Measurements from ENCODE around the gene SLC39A13. TPM values are rescaled to one million over a fixed set of nuclear protein-coding genes. Genes with fewer than 3 reads are reported as not detected.

Gene SLC39A13
- total RNA-seq, 1 donor = 26.4 TPM

- no peak for DNase-seq (ENCODE audit: low read depth in 2 of 3, low spot score in 2 of 3)
Observed at GRCh38 chr11:47383071-47383470, 25.3 kb upstream of the SLC39A13 start.

DNA sequence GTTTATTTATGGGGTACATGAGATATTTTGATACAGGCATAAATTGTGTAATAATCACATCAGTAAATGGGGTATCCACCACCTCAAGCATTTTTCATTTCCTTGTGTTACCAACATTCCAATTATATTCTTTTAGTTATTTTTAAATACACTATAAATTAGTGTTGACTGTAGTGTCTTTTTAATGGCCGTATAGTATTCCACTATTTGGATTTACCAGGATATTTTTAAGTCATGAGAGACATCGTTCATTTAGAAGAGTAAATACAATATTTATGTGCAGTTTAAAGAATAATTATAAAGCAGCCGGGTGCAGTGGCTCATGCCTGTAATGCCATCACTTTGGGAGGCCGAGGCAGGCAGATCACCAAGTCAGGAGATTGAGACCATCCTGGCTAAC is 23.9 kb upstream of the SLC39A13 start:
- no peak for DNase-seq (ENCODE audit: low read depth in 2 of 3, low spot score in 2 of 3)

- DNase-seq (ENCODE audit: low read depth in 2 of 3, low spot score in 2 of 3) = no peak
Observed at GRCh38 chr11:47387944-47388696, 20.3 kb upstream of the SLC39A13 start.

DNA sequence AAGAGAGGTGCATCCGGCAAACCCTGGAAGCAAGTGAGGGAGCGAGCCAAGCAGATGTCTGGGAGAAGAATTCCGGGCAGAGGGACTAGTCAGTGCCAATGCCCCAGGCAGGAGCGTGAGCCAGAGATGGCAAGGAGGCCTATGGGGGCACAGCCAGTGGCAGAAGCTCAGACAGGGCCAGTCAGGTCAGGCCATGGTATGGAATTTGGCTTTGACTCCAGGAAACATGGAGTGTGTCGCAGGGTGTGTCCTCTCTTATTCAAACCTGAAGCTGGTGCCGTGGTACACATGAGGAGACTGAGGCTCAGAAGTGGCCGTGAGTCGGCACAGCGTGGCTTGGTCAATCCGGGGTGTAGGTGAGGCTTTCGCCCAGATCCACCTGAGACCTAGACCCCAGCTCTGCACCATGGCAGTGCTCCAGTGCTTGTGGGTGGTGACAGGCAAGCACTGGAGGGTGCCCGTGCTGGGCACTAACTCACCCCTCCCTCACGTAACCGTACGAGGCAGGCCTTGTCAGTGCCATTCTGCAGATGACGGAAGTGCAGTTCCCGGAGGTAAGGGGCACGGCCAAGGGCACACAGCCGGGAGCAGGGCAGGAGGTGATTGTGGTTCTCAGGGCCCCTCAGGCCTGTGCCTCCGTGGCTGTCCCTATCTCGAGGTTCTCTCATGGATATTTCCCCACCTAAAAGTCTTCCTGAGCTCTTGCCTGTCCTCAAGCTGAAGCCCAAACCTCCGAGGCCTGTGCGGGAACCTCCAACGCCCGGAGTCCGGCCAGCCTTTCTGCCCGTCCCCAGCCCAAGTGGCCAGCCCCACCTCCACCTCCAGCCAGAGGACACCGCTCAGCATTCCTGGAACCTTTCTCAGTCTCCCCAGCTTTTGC is 19.5 kb upstream of the SLC39A13 start:
- no peak for DNase-seq (ENCODE audit: low read depth in 2 of 3, low spot score in 2 of 3)

DNA sequence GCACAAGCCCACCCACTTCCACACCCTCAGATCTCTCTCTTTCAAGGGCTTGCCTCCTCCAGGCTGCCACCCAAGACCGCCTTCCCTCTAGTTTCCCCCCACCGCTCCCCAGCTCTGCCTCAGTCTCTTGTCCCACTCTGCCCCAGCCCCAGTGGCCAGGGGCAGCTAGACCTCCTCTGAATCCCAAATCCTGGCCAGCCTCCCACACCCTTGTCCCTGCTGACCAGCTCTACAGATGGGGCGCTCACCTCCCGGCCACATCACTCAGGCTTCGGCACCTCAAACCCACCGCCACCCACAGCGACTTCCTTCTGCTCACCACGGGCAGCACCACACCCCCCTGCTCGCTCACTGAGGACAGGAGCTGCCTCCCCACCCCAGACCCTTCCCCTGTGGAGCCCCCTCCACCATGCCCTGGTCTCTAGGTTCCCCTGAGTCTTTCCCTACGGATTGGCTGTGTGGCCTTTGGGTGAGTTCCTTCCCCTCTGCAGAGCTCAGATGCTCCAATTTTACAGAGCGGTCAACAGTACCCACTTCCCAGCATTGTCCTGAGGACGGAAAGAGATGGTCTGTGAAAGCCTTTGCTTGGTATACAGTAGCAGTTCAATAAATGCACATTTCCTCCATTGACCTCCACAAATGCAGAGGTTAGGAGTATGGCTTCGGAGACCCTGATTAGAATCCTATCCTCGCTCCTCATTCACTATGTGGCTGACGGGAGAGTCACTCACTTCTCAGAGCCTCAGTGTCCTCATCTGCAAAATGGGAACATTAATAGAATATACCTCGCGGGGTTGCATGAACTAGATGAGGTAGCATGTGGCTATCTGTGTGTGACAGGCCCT is 18.6 kb upstream of the SLC39A13 start:
- DNase-seq (ENCODE audit: low read depth in 2 of 3, low spot score in 2 of 3) = no peak

GRCh38 chr11:47390422-47390760 is 18.0 kb upstream of the SLC39A13 start:
- no peak for DNase-seq (ENCODE audit: low read depth in 2 of 3, low spot score in 2 of 3)

DNA sequence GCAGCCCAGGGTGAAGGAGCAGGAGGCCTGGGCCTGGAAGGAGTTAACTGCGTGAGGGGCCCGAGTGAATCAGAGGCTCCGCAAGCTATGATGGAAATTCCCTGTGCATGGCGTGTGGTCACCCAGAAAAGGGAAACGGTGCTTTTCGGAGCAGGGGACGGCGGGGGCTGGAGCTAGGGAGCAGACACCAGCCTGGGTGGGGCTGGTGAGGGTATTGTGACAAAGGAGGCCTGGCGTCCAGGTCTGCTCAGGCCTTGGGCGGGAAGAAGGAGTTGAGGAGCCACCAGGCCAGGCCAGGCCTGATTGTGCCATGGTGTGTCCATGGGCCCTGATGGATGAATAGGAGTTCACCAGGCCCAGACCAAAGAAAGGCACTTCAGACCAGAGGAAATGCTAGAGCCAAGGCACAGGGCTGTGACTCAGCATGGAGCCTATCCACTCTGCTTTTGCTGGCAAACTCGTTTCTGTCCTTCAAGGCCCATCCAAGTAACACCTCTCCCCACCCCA is 17.3 kb upstream of the SLC39A13 start:
- no peak for DNase-seq (ENCODE audit: low read depth in 2 of 3, low spot score in 2 of 3)

GRCh38 chr11:47391711-47392432 is 16.5 kb upstream of the SLC39A13 start:
- no peak for DNase-seq (ENCODE audit: low read depth in 2 of 3, low spot score in 2 of 3)

- DNase-seq (ENCODE audit: low read depth in 2 of 3, low spot score in 2 of 3) = no peak
Observed at GRCh38 chr11:47392546-47393162, 15.7 kb upstream of the SLC39A13 start.

DNA sequence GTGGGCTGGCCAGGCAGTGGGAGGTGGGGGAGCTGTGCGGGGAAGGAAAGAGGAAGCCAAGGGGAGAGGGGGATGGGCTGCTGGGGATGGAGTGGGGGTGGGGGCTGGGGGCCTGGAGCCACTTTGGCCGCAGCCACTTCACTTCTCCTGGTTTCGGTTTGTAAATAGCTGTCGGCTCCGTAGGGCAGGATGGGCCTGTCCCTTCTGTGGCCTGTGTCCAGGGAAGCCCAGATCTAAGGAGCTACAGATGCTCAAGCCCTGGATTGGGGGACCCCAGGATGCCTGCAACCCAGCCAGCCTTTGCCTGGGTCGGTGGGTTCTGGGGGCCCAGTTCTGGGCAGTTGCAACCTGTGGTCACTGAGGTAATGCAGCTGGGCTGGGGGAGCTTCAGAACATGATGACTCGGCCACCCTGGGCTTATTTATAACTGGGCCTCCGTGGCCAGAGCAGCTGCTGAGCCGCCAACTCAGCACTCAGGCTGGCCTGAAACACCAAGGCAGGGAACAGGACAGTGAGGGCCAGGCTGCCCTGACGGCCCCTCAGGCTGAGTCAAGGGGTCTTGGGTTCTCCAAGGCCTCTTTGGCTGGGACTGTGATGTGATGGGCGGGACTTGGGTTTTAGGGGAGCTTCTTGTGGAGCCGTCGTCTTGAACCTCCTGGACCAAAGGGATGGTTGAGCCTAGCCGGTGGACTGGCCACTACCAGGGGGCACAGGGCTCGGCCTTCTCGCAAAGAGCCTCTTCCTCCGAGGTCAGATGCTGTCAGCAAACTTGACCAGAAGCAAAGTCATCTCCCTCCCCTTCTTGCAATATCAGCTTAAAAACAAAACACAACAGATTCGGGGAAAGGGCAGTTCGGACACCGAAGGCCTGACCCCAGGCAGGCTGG is 15.0 kb upstream of the SLC39A13 start:
- peak in 1 of 3 donors; percentile 58 for DNase-seq (ENCODE audit: low read depth in 2 of 3, low spot score in 2 of 3)

DNA sequence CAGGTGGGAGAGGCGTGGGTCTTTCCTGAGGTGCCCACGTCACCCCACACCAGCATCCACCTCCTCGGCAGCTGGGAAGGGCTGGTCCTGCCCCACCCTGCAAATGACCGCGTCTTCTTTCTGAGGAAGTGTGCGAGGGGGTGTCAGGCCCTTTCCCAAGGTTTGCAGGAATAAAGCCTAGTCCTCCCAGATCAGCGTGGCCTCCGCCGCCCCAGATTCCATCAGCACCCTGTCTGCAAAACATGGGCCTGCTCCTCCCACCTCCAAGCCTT is 14.4 kb upstream of the SLC39A13 start:
- DNase-seq (ENCODE audit: low read depth in 2 of 3, low spot score in 2 of 3) = no peak

DNA sequence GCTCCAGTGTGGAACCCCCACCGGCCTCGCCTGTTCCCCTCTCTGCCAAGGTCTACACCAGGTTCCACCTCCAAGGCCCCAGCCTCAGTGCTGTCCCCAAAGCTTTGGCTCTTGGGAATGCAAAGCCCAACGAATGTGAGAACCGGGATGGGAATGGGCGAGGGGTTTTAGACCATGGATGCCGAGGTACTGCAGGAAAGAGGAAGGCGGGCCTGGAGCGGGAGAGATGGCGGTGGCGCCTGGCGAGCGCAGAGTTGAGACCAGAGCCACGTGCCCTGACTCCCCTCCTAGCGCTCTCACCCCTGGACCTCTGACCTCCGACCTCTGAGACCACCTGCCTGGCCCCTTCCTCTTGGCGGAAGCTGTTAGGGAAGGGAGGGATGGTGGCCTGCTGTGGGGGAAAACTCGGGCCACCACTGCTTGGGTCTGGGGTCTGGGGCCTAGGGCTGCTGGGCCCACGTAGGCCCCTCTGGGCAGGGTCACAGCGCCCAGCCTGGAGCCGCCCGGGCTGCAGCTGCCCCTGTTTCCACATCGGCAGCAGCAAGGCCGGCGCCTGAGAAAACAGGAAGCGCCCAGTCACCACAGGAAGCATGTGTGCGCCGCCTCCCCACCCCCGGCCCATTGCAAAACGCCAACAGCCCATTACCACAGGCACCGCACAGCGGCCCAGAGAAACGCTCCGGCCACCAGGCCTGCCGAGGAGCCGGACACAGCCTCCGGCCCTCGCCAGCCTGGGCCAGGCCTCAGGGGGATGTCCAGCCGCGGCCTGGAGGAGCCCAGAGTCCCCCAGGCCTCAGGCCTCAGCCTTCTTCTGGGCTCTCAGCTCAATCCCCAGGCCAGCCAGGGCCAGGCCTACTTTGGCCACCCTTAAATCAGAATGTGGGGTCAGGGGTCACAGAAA is 13.8 kb upstream of the SLC39A13 start:
- DNase-seq (ENCODE audit: low read depth in 2 of 3, low spot score in 2 of 3) = peak in 2 of 3 donors; percentile 85 to 90

GRCh38 chr11:47395223-47396048 is 13.0 kb upstream of the SLC39A13 start:
- DNase-seq (ENCODE audit: low read depth in 2 of 3, low spot score in 2 of 3) = peak in 1 of 3 donors; percentile 28

DNA sequence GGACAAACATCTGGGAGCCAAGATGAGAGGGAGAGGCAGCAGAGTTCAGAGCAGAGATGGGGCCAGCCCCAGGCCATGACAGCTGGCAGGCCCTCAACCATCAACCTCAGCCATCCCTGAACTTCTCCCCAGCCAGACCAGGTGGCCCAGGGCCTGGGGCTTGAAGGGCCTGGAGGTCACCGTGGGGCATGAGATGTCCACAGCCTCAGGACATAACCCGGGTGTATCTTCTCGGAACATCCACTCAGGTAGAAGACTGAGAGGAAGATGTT is 12.4 kb upstream of the SLC39A13 start:
- no peak for DNase-seq (ENCODE audit: low read depth in 2 of 3, low spot score in 2 of 3)

DNA sequence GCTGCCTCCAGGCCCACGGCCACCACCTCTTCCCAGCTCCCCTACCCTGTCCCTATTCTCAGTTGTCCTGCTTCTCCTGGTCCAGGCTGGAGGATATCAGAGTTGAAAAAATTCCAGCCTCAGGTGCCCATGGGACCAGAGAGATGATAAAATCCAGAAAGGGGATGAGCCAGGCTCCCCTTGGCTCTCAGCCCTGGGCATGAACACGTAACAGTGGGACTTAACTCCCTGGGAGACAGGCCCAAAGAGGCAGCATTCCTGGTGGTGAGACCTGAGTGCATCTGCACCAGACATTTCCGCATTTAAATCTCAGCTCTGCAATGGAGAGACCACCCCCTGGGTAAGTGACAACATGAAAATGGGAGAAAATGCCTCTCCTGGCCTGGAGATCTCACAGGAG is 10.4 kb upstream of the SLC39A13 start:
- no peak for DNase-seq (ENCODE audit: low read depth in 2 of 3, low spot score in 2 of 3)

DNA sequence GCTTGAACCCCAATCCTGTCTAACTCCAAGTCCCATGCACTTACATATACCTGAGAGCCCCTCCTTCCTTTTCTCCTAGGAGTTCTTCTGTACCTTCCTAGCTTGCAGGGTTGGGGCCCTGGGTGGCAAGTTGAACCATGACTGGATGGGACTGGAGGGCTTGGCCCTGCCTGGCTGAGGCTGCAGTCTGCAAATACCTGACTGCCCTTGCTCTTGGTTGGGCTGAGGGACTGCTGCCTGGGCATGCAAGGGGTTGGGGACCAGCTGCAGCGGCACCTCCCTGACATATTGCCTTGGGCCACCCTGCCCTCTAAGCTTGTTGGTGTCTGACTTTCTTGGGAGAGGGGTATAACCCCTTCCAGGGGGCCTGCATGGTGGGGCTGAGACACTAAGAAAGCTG is 9.8 kb upstream of the SLC39A13 start:
- no peak for DNase-seq (ENCODE audit: low read depth in 2 of 3, low spot score in 2 of 3)
